ENCODE data around the gene RHOG.

- TF ChIP-seq CTCF (IDR thresholded peaks at IDR 0.05) (no peak), POLR2A (IDR thresholded peaks at IDR 0.05) (no peak)
Measured at GRCh38 chr11:3783611-3784010, 57.1 kb downstream of the RHOG start.

Data from heart left ventricle (tissue), 13 donors.